Right lobe of liver (tissue), 4 donors: ENCODE data around the gene NMU.

Source experiments
- CTCF ChIP-seq, 4 donors: fragments of 200-600 bp in 3 of 4; fragments of 450-650 bp in 1 of 4; IDR thresholded peaks; one replicate each; pipeline versions ENCODE4 v1.5.1 to v1.8.0; 2016 to 2022; ENCODE audit warnings: antibody characterized with exemption in 4 of 4, mild to moderate bottlenecking in 2 of 4
- POLR2A ChIP-seq: fragments of 450-650 bp; IDR thresholded peaks from one replicate; pipeline ENCODE4 v1.6.1; 2017; ENCODE audit warnings: antibody characterized with exemption, mild to moderate bottlenecking
- donor health status: DM: no; HTN: no; CAD: no.
- donor health status: DM: no; HTN: no; CAD: no.
- donor health status: DM: no; HTN: yes; CAD: no.

- TF ChIP-seq CTCF (IDR thresholded peaks at IDR 0.05) (no peak), POLR2A (no peak)
Observed at GRCh38 chr4:55608591-55608990, 27.5 kb downstream of the NMU start.
